GM23248 (cell line): ENCODE measurements around the gene EIF1AD.

Source experiments
- EZH2 ChIP-seq: fragments of 200-600 bp; sonication (generic); IDR thresholded peaks from 2 replicates; pipeline ENCODE4 v1.6.1; 2018; ENCODE audit warnings: antibody characterized with exemption, mild to moderate bottlenecking; ENCODE audit not compliant: insufficient read depth, poor library complexity, severe bottlenecking
- EZH2phosphoT487 ChIP-seq: fragments of 200-600 bp; sonication (generic); IDR thresholded peaks from 2 replicates; pipeline ENCODE4 v1.6.1; 2018; ENCODE audit warnings: antibody characterized with exemption, moderate library complexity, mild to moderate bottlenecking, low read depth; ENCODE audit not compliant: insufficient read depth

- TF ChIP-seq EZH2phosphoT487: no peak
- no peak for TF ChIP-seq EZH2
These were observed 48.7 kb upstream of the EIF1AD start for GRCh38 chr11:66050581-66051231.
